NCI-H2029 (cell line): ENCODE results near the gene SOX15.

ENCODE experiments used
- DNase-seq: peaks from one replicate; lab custom pipeline; 2025; lab: John Stamatoyannopoulos, UW

The SOX15 gene

GRCh38 chr17:7577327-7578199, 12.3 kb downstream of the SOX15 start:
- DNase-seq, result no peak

- DNase-seq, result no peak
These were observed 13.4 kb downstream of the SOX15 start for GRCh38 chr17:7576432-7576937.

- no peak for DNase-seq
These were observed 13.9 kb downstream of the SOX15 start for GRCh38 chr17:7575959-7576358.

- DNase-seq, result no peak
These were observed 14.4 kb downstream of the SOX15 start for GRCh38 chr17:7575481-7575883.

GRCh38 chr17:7574176-7574953, 15.5 kb downstream of the SOX15 start:
- no peak for DNase-seq

GRCh38 chr17:7573324-7574080, 16.4 kb downstream of the SOX15 start:
- peak; percentile 72 for DNase-seq

- DNase-seq, result peak; percentile 94
These were observed 17.1 kb downstream of the SOX15 start for GRCh38 chr17:7572588-7573323.

GRCh38 chr17:7572338-7572587, 17.6 kb downstream of the SOX15 start:
- DNase-seq, result no peak

- DNase-seq, result no peak
These were observed 19.5 kb downstream of the SOX15 start for GRCh38 chr17:7570351-7570750.

- no peak for DNase-seq
These were observed 20.3 kb downstream of the SOX15 start for GRCh38 chr17:7569571-7569970.

- no peak for DNase-seq
These were observed 26.6 kb downstream of the SOX15 start for GRCh38 chr17:7563115-7563869.

GRCh38 chr17:7562208-7562605, 27.7 kb downstream of the SOX15 start:
- no peak for DNase-seq

- peak; percentile 57 for DNase-seq
These were observed 28.2 kb downstream of the SOX15 start, which contains the start of gene SENP3 for GRCh38 chr17:7561589-7562207. Gene SENP3 (plus strand): TSS chr17:7561919. CDS start chr17:7563077, 1,158 bp downstream.

- peak; percentile 50 for DNase-seq
These were observed 28.8 kb downstream of the SOX15 start for GRCh38 chr17:7561028-7561575.

- DNase-seq, result no peak
These were observed 29.5 kb downstream of the SOX15 start for GRCh38 chr17:7560172-7561027.

GRCh38 chr17:7559320-7560171, 30.3 kb downstream of the SOX15 start:
- no peak for DNase-seq

- DNase-seq, result no peak
These were observed 31.2 kb downstream of the SOX15 start, which contains the start of gene TNFSF13 for GRCh38 chr17:7558544-7559319. Gene TNFSF13 (plus strand): TSS chr17:7558750. CDS start chr17:7559040, 290 bp downstream.
